SU-DHL-6 (cell line): ENCODE measurements around the gene DMXL1.

Experiments used
- H2AFZ ChIP-seq: fragments of 200-600 bp; sonication (generic); 2 replicates; pipeline ENCODE4 v1.6.1; 2014; ENCODE audit warnings: low read depth, mild to moderate bottlenecking, moderate library complexity, mixed read lengths, antibody characterized with exemption, low read length; ENCODE audit not compliant: severe bottlenecking
- H3F3A ChIP-seq: fragments of 200-600 bp; shearing (Covaris generic); 2 replicates; pipeline ENCODE4 v1.6.0; 2016; ENCODE audit warnings: antibody characterized with exemption, mild to moderate bottlenecking; ENCODE audit not compliant: insufficient read depth
- H3K27ac ChIP-seq: fragments of 200-600 bp; sonication (generic); 2 replicates; pipeline ENCODE4 v1.5.1; 2016; ENCODE audit warnings: low read depth, mild to moderate bottlenecking, low read length, moderate library complexity, mixed read lengths
- H3K27me3 ChIP-seq: fragments of 200-600 bp; sonication (generic), shearing (Covaris generic); 2 replicates; pipeline ENCODE4 v1.6.0; 2014; ENCODE audit warnings: mild to moderate bottlenecking, low read length
- H3K36me3 ChIP-seq: fragments of 200-600 bp; sonication (generic); 2 replicates; pipeline ENCODE4 v1.6.1; 2014; ENCODE audit warnings: mild to moderate bottlenecking, low read length, mixed read lengths
- H3K4me2 ChIP-seq: fragments of 300-600, 200-600 bp; shearing (Covaris generic), sonication (generic); 2 replicates; pipeline ENCODE4 v1.6.0; 2014; ENCODE audit warnings: low read length, low read depth, mild to moderate bottlenecking; ENCODE audit not compliant: poor library complexity, severe bottlenecking
- H3K4me3 ChIP-seq: fragments of 200-600 bp; sonication (generic); 2 replicates; pipeline ENCODE4 v1.5.1; 2014; ENCODE audit warnings: antibody characterized with exemption, low read length, mild to moderate bottlenecking, mixed read lengths; ENCODE audit not compliant: insufficient read depth, poor library complexity, severe bottlenecking
- H3K79me2 ChIP-seq: fragments of 200-600 bp; sonication (generic); 2 replicates; pipeline ENCODE4 v1.6.1; 2014; ENCODE audit warnings: mild to moderate bottlenecking, low read length, moderate library complexity; ENCODE audit not compliant: insufficient read depth
- H3K9ac ChIP-seq: fragments of 200-600 bp; sonication (generic); 2 replicates; pipeline ENCODE4 v1.7.0; 2014; ENCODE audit warnings: mild to moderate bottlenecking, low read length
- H3K9me2 ChIP-seq: fragments of 200-600 bp; sonication (generic); replicated peaks from 2 replicates; pipeline ENCODE4 v1.6.1; 2014; ENCODE audit warnings: low read length; ENCODE audit not compliant: insufficient read depth
- H3K9me3 ChIP-seq: fragments of 200-600 bp; sonication (generic); 2 replicates; pipeline ENCODE4 v1.6.1; 2014; ENCODE audit warnings: low read length, mixed read lengths; ENCODE audit not compliant: insufficient read depth
- H4K20me1 ChIP-seq: fragments of 200-600 bp; sonication (generic); 2 replicates; pipeline ENCODE4 v1.6.1; 2014; ENCODE audit warnings: low read depth, mild to moderate bottlenecking, antibody characterized with exemption, low read length, moderate library complexity, mixed read lengths
- EZH2phosphoT487 ChIP-seq: fragments of 200-600 bp; sonication (generic), shearing (Covaris generic); conservative IDR thresholded peaks from 2 replicates; pipeline ENCODE4 v1.6.1; 2018; ENCODE audit warnings: mild to moderate bottlenecking, antibody characterized with exemption, low read length, moderate library complexity, mixed read lengths
- TF ChIP-seq, protein P1 (sequence below): fragments of 200-600 bp; sonication (generic); IDR thresholded peaks from one replicate; pipeline ENCODE4 v1.5.1; 2017; ENCODE audit warnings: antibody characterized with exemption, mild to moderate bottlenecking, low read length, moderate library complexity; ENCODE audit not compliant: insufficient read depth, poor library complexity, severe bottlenecking

DMXL1 gene

DNA sequence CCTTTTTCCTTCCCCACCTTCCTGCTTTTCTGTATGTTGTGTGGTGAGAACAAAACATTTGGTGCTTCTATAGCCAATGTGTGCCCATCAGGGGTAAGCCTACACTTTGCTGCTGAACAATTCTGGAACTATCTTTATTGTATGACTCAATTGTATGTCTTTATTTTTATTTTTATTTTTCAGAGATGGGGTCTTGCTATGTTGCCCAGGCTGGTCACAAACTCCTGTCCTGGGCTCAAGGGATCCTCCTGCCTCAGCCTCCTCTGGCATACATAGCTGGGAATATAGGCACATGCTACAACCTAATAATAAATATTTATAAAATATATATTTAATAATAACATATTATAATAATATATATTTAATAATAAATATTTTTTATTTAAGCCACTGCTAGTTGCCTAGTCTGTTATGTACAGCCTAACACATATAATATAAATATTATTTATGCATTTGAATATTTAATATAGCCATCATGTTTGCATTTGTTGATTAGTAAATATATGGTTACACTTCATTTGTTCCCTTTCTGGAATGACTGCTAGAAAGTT is 11.8 kb upstream of the DMXL1 start:
- H3K4me3 ChIP-seq, result no peak overlapping the region
- H3K9me2 ChIP-seq, result no peaks in the 10 kb centered on the region
- H3K27ac ChIP-seq, result no peak overlapping the region
- H3K36me3 ChIP-seq, result no peaks in the 10 kb centered on the region
- H3K79me2 ChIP-seq, result no peaks in the 10 kb centered on the region
- H3K9ac ChIP-seq, result no peak overlapping the region
- no peak overlapping the region for H3K4me2 ChIP-seq
- TF ChIP-seq EZH2phosphoT487, result no peak
- TF ChIP-seq, protein P1, sequence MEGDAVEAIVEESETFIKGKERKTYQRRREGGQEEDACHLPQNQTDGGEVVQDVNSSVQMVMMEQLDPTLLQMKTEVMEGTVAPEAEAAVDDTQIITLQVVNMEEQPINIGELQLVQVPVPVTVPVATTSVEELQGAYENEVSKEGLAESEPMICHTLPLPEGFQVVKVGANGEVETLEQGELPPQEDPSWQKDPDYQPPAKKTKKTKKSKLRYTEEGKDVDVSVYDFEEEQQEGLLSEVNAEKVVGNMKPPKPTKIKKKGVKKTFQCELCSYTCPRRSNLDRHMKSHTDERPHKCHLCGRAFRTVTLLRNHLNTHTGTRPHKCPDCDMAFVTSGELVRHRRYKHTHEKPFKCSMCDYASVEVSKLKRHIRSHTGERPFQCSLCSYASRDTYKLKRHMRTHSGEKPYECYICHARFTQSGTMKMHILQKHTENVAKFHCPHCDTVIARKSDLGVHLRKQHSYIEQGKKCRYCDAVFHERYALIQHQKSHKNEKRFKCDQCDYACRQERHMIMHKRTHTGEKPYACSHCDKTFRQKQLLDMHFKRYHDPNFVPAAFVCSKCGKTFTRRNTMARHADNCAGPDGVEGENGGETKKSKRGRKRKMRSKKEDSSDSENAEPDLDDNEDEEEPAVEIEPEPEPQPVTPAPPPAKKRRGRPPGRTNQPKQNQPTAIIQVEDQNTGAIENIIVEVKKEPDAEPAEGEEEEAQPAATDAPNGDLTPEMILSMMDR, result no peak
- no peaks in the 10 kb centered on the region; the same call in 1 of the 2 replicates for H3F3A ChIP-seq
- H3K27me3 ChIP-seq, result no peaks in the 10 kb centered on the region
- no peaks in the 10 kb centered on the region for H4K20me1 ChIP-seq
- no peaks in the 10 kb centered on the region for H3K9me3 ChIP-seq
- no peak overlapping the region for H2AFZ ChIP-seq

DNA sequence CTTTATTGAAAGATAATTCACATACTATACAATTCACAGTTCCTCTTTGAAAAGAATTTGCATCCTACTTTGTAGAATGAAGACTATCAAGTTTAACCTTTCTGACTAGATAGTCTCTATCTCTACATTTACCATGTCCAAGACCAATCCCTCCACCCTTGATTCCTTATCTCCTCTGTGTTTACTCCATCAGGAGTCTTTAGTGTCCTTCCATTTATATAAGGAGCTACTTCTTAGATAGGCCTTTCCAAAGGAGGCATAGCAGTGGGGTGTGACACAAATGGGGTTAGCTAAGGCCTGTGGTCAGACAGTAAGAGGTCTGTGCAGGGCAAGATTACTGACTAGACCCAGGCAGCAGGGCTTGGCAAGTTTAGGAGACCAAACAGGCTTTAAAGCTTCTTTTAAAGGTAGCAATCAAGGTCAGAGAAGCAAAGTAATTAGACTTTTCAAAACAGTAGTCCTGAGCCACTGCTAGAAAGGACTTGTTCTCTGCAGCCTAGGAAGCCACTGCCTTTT is 11.1 kb upstream of the DMXL1 start:
- no peak overlapping the region for H2AFZ ChIP-seq
- H3F3A ChIP-seq, result no peaks in the 10 kb centered on the region; the same call in 1 of the 2 replicates
- no peaks in the 10 kb centered on the region for H3K9me3 ChIP-seq
- no peaks in the 10 kb centered on the region for H4K20me1 ChIP-seq
- no peaks in the 10 kb centered on the region for H3K79me2 ChIP-seq
- TF ChIP-seq EZH2phosphoT487, result no peak
- TF ChIP-seq, protein P1, result no peak
- H3K4me3 ChIP-seq, result no peak overlapping the region
- H3K27me3 ChIP-seq, result no peaks in the 10 kb centered on the region
- H3K36me3 ChIP-seq, result no peaks in the 10 kb centered on the region
- H3K9ac ChIP-seq, result no peak overlapping the region
- no peaks in the 10 kb centered on the region for H3K9me2 ChIP-seq
- no peak overlapping the region for H3K27ac ChIP-seq
- H3K4me2 ChIP-seq, result no peak overlapping the region

DNA sequence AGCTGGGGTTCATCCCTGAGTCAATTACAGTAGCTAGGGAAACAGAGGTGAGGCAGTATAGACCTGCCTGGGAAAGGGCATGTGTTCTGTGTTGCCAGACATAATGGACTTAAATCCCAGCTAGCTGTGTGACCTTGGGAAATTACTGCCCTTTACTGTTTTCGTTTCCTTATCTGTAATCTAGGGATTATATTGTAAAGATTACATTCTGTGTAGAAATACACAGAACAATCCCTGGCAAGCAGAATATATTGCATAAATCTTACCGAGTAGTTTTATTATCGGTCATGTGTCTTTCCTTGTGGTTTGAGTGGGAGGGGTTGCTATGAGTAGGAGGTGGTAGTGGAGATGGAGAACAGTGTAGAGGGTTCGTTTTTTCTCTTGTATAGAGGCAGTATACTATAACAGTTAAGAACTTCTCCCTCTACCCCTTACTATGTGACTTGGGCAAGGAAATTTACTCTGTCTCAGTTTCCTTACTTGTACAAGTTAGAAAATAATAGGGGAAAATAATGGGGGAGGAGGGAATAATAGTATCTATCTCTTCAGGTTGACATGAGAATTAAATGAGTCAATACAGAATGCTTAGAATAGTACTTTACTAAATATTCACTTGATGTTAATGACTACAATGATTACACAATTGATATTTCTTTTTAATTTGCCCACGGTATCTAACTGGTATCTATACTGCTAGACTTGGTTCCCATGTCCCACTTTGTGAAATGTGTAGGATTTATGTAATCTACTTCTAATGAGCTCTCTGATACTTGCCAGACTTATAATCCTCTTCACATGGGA is 7.1 kb upstream of the DMXL1 start:
- Histone ChIP-seq H3K4me2 (no peak overlapping the region), H3K4me3 (no peak overlapping the region), H3F3A (no peaks in the 10 kb centered on the region; the same call in 1 of the 2 replicates), H3K27ac (no peak overlapping the region), H3K36me3 (no peaks in the 10 kb centered on the region), H3K79me2 (no peaks in the 10 kb centered on the region), H4K20me1 (no peaks in the 10 kb centered on the region), H3K9me3 (no peaks in the 10 kb centered on the region), H2AFZ (no peak overlapping the region), H3K27me3 (no peaks in the 10 kb centered on the region), H3K9ac (no peak overlapping the region), H3K9me2 (no peaks in the 10 kb centered on the region)
- TF ChIP-seq EZH2phosphoT487, result no peak
- TF ChIP-seq, protein P1, result no peak
